ENCODE results near the gene MSX2. TPM values are rescaled to one million over a fixed set of nuclear protein-coding genes. Genes with fewer than 3 reads are reported as not detected.
A peak's percentile ranks its signal among the peaks of the same experiment; 100 is the strongest.

The MSX2 gene
- total RNA-seq = not detected

GRCh38 chr5:174724484-174725260 is at the start of gene MSX2:
TSS of gene MSX2 (plus strand) at chr5:174724582. CDS start at chr5:174724660, 78 bp downstream.
- peaks cover 6% of the 10 kb centered on the region for H3K36me3 Mint-ChIP-seq
- H3K27me3 Mint-ChIP-seq = peaks cover 52 to 78% of the 10 kb centered on the region in 2 donors
- H3K4me1 Mint-ChIP-seq (ENCODE audit: low read depth in 2 of 2) = peaks cover 4 to 5% of the 10 kb centered on the region in 2 donors
- DNase-seq (ENCODE audit: low spot score) = no peak
- peaks cover 4% of the 10 kb centered on the region for H3K9me3 Mint-ChIP-seq
- H3K27ac Mint-ChIP-seq = no peak within 1 kb of the TSS
- ATAC-seq = peak; percentile 61 to 82
- H3K4me3 Mint-ChIP-seq = peak within 1 kb of the TSS; percentile 82

GRCh38 chr5:174675110-174675509 is 49.3 kb upstream of the MSX2 start:
- H3K4me3 Mint-ChIP-seq = no peak overlapping the region
- H3K4me1 Mint-ChIP-seq (ENCODE audit: low read depth in 2 of 2) = no peaks in the 10 kb centered on the region
- H3K27ac Mint-ChIP-seq = no peak overlapping the region
- no peaks in the 10 kb centered on the region for H3K9me3 Mint-ChIP-seq
- ATAC-seq = no peak
- H3K27me3 Mint-ChIP-seq = peaks cover 2 to 14% of the 10 kb centered on the region in 2 donors
- no peaks in the 10 kb centered on the region for H3K36me3 Mint-ChIP-seq
- DNase-seq (ENCODE audit: low spot score) = no peak

- H3K27me3 Mint-ChIP-seq = peaks cover 2 to 19% of the 10 kb centered on the region in 2 donors
- DNase-seq (ENCODE audit: low spot score) = no peak
- H3K36me3 Mint-ChIP-seq = no peaks in the 10 kb centered on the region
- H3K9me3 Mint-ChIP-seq = no peaks in the 10 kb centered on the region
- no peak overlapping the region for H3K4me3 Mint-ChIP-seq
- no peaks in the 10 kb centered on the region for H3K4me1 Mint-ChIP-seq (ENCODE audit: low read depth in 2 of 2)
- no peak for ATAC-seq
- H3K27ac Mint-ChIP-seq = no peak overlapping the region
Observed at GRCh38 chr5:174675916-174676315, 48.5 kb upstream of the MSX2 start.

GRCh38 chr5:174678107-174678506 is 46.3 kb upstream of the MSX2 start:
- Mint-ChIP-seq H3K36me3 (no peaks in the 10 kb centered on the region), H3K9me3 (no peaks in the 10 kb centered on the region), H3K4me1 (ENCODE audit: low read depth in 2 of 2) (no peaks in the 10 kb centered on the region), H3K27ac (no peak overlapping the region), H3K4me3 (no peak overlapping the region), H3K27me3 (peaks cover 2 to 10% of the 10 kb centered on the region in 2 donors)
- ATAC-seq = no peak
- no peak for DNase-seq (ENCODE audit: low spot score)

- Mint-ChIP-seq H3K9me3 (no peaks in the 10 kb centered on the region), H3K4me1 (ENCODE audit: low read depth in 2 of 2) (no peaks in the 10 kb centered on the region), H3K4me3 (no peak overlapping the region), H3K36me3 (no peaks in the 10 kb centered on the region), H3K27ac (no peak overlapping the region), H3K27me3 (peaks cover 5 to 10% of the 10 kb centered on the region in 2 donors)
- ATAC-seq = no peak
- DNase-seq (ENCODE audit: low spot score) = no peak
Observed at GRCh38 chr5:174680901-174681565, 43.3 kb upstream of the MSX2 start.

GRCh38 chr5:174687503-174687902 is 36.9 kb upstream of the MSX2 start:
- peaks cover 31 to 45% of the 10 kb centered on the region in 2 donors for H3K27me3 Mint-ChIP-seq
- no peak overlapping the region for H3K27ac Mint-ChIP-seq
- DNase-seq (ENCODE audit: low spot score) (no peak), ATAC-seq (no peak)
- H3K9me3 Mint-ChIP-seq = no peaks in the 10 kb centered on the region
- no peak overlapping the region for H3K4me3 Mint-ChIP-seq
- no peaks in the 10 kb centered on the region for H3K36me3 Mint-ChIP-seq
- no peaks in the 10 kb centered on the region for H3K4me1 Mint-ChIP-seq (ENCODE audit: low read depth in 2 of 2)

- peaks cover 0 to under 1% of the 10 kb centered on the region in 2 donors for H3K4me1 Mint-ChIP-seq (ENCODE audit: low read depth in 2 of 2)
- no peaks in the 10 kb centered on the region for H3K9me3 Mint-ChIP-seq
- no peak overlapping the region for H3K4me3 Mint-ChIP-seq
- no peaks in the 10 kb centered on the region for H3K36me3 Mint-ChIP-seq
- ATAC-seq (no peak), DNase-seq (ENCODE audit: low spot score) (no peak)
- H3K27me3 Mint-ChIP-seq = peaks cover 36 to 57% of the 10 kb centered on the region in 2 donors
- H3K27ac Mint-ChIP-seq = no peak overlapping the region
Observed at GRCh38 chr5:174688441-174689354, 35.7 kb upstream of the MSX2 start.

GRCh38 chr5:174690271-174690670 is 34.1 kb upstream of the MSX2 start:
- ATAC-seq = no peak
- Mint-ChIP-seq H3K36me3 (no peaks in the 10 kb centered on the region), H3K4me3 (no peak overlapping the region), H3K9me3 (no peaks in the 10 kb centered on the region), H3K4me1 (ENCODE audit: low read depth in 2 of 2) (peaks cover 0 to 4% of the 10 kb centered on the region in 2 donors), H3K27me3 (peaks cover 44 to 71% of the 10 kb centered on the region in 2 donors), H3K27ac (no peak overlapping the region)
- no peak for DNase-seq (ENCODE audit: low spot score)

GRCh38 chr5:174692381-174692780 is 32.0 kb upstream of the MSX2 start:
- no peak overlapping the region for H3K27ac Mint-ChIP-seq
- H3K4me1 Mint-ChIP-seq (ENCODE audit: low read depth in 2 of 2) = peaks cover 0 to 4% of the 10 kb centered on the region in 2 donors
- DNase-seq (ENCODE audit: low spot score) (no peak), ATAC-seq (no peak)
- peaks cover 43 to 69% of the 10 kb centered on the region in 2 donors for H3K27me3 Mint-ChIP-seq
- H3K9me3 Mint-ChIP-seq = no peaks in the 10 kb centered on the region
- no peak overlapping the region for H3K4me3 Mint-ChIP-seq
- H3K36me3 Mint-ChIP-seq = no peaks in the 10 kb centered on the region

GRCh38 chr5:174692982-174693422 is 31.4 kb upstream of the MSX2 start:
- H3K4me3 Mint-ChIP-seq = no peak overlapping the region
- no peaks in the 10 kb centered on the region for H3K36me3 Mint-ChIP-seq
- peaks cover 41 to 65% of the 10 kb centered on the region in 2 donors for H3K27me3 Mint-ChIP-seq
- no peaks in the 10 kb centered on the region for H3K9me3 Mint-ChIP-seq
- no peak for ATAC-seq
- no peak for DNase-seq (ENCODE audit: low spot score)
- peaks cover 0 to 4% of the 10 kb centered on the region in 2 donors for H3K4me1 Mint-ChIP-seq (ENCODE audit: low read depth in 2 of 2)
- H3K27ac Mint-ChIP-seq = no peak overlapping the region

GRCh38 chr5:174693697-174694385 is 30.5 kb upstream of the MSX2 start:
- DNase-seq (ENCODE audit: low spot score) = no peak
- no peaks in the 10 kb centered on the region for H3K36me3 Mint-ChIP-seq
- H3K27ac Mint-ChIP-seq = no peak overlapping the region
- H3K27me3 Mint-ChIP-seq = peaks cover 32 to 57% of the 10 kb centered on the region in 2 donors
- H3K4me1 Mint-ChIP-seq (ENCODE audit: low read depth in 2 of 2) = peaks cover 0 to 4% of the 10 kb centered on the region in 2 donors
- peak in 1 of 2 donors; percentile 45 for ATAC-seq
- H3K4me3 Mint-ChIP-seq = no peak overlapping the region
- no peaks in the 10 kb centered on the region for H3K9me3 Mint-ChIP-seq

GRCh38 chr5:174694611-174695010 is 29.8 kb upstream of the MSX2 start:
- DNase-seq (ENCODE audit: low spot score) (no peak), ATAC-seq (no peak)
- Mint-ChIP-seq H3K36me3 (no peaks in the 10 kb centered on the region), H3K4me1 (ENCODE audit: low read depth in 2 of 2) (peaks cover 0 to 4% of the 10 kb centered on the region in 2 donors), H3K27me3 (peaks cover 32 to 49% of the 10 kb centered on the region in 2 donors), H3K9me3 (no peaks in the 10 kb centered on the region), H3K27ac (no peak overlapping the region), H3K4me3 (no peak overlapping the region)

GRCh38 chr5:174698156-174698555 is 26.2 kb upstream of the MSX2 start:
- H3K27me3 Mint-ChIP-seq = peaks cover 17 to 27% of the 10 kb centered on the region in 2 donors
- no peak overlapping the region for H3K4me3 Mint-ChIP-seq
- no peak for ATAC-seq
- H3K36me3 Mint-ChIP-seq = no peaks in the 10 kb centered on the region
- H3K9me3 Mint-ChIP-seq = no peaks in the 10 kb centered on the region
- peaks cover 0 to 4% of the 10 kb centered on the region in 2 donors for H3K4me1 Mint-ChIP-seq (ENCODE audit: low read depth in 2 of 2)
- no peak for DNase-seq (ENCODE audit: low spot score)
- H3K27ac Mint-ChIP-seq = no peak overlapping the region

Data from natural killer cell treated with Interleukin-12 subunit alpha and Interleukin-12 subunit beta and Interleukin-15 and Interleukin-18, amount 100 ng/mL, for 72 hours (primary cell).